GM10847 (cell line): ENCODE data around the gene TP53BP1.

ENCODE experiments used
- POLR2A ChIP-seq: IDR thresholded peaks from 2 replicates; pipeline ENCODE4 v1.6.1; 2011; ENCODE audit not compliant: insufficient read length; ENCODE audit errors: extremely low read depth

Gene TP53BP1

GRCh38 chr15:43525131-43525530 lies 32.2 kb upstream of the TP53BP1 start:
- no peak for TF ChIP-seq POLR2A

- TF ChIP-seq POLR2A: no peak
Measured at GRCh38 chr15:43524254-43524845, 31.4 kb upstream of the TP53BP1 start.

- no peak for TF ChIP-seq POLR2A
Measured at GRCh38 chr15:43523646-43524045, 30.7 kb upstream of the TP53BP1 start.

GRCh38 chr15:43522247-43522646 lies 29.3 kb upstream of the TP53BP1 start:
- TF ChIP-seq POLR2A: no peak

GRCh38 chr15:43521419-43521818 lies 28.5 kb upstream of the TP53BP1 start:
- no peak for TF ChIP-seq POLR2A

- TF ChIP-seq POLR2A: no peak
Measured at GRCh38 chr15:43520138-43520537, 27.2 kb upstream of the TP53BP1 start.

GRCh38 chr15:43519196-43519595 lies 26.2 kb upstream of the TP53BP1 start:
- TF ChIP-seq POLR2A: no peak

- TF ChIP-seq POLR2A: no peak
Measured at GRCh38 chr15:43518197-43518761, 25.3 kb upstream of the TP53BP1 start.

- no peak for TF ChIP-seq POLR2A
Measured at GRCh38 chr15:43517354-43518196, 24.6 kb upstream of the TP53BP1 start, which contains the start of gene MAP1A. Gene MAP1A (plus strand): TSS chr15:43517608. CDS start chr15:43521474, 3,866 bp downstream.

GRCh38 chr15:43516801-43517353 lies 23.9 kb upstream of the TP53BP1 start:
- no peak for TF ChIP-seq POLR2A

GRCh38 chr15:43516185-43516584 lies 23.2 kb upstream of the TP53BP1 start:
- TF ChIP-seq POLR2A: no peak

- TF ChIP-seq POLR2A: no peak
Measured at GRCh38 chr15:43515741-43516140, 22.8 kb upstream of the TP53BP1 start.

GRCh38 chr15:43514241-43515057 lies 21.5 kb upstream of the TP53BP1 start:
- TF ChIP-seq POLR2A: no peak

GRCh38 chr15:43513550-43513949 lies 20.6 kb upstream of the TP53BP1 start:
- no peak for TF ChIP-seq POLR2A
